NCI-H1105 treated with DMSO at 0.1 percent for 48 hours (cell line): ENCODE data around the gene MSH3.
A peak's percentile ranks its signal among the peaks of the same experiment; 100 is the strongest.
"Not testable (repeated sequence)": the region's sequence is repeated elsewhere in the genome, so short reads cannot be mapped to it uniquely, and the experiment has no call there.

ENCODE experiments used
- DNase-seq: peaks from one replicate; lab custom pipeline; 2025; lab: John Stamatoyannopoulos, UW

Gene MSH3

DNA sequence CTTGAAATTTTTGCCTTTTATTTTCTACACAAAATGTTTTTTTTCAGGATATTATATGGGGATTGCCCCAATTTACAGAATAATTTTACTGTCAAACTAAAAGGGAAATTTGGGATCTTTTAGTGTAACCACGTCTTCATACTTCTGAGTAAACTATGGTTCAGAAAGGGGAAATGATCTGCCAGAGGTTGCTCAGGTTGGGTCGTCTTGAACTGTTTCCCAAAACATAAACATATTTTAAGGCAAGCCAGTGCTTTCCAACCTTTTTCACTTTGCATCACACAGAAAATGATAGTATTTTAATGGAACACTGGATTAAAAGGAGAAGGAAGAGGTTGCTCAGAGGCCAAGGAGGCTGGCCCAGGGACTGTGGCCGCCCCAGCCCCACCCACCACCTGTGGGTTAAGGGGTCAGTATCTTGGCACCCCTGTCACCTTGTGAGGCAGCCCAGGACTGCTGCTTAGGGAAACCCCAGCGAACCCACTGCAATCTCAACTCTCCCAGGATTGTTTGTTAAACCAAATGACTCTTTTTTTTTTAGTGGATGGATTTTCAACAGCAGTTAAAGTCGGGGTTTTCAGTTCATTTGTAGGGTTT is 143.1 kb downstream of the MSH3 start:
- DNase-seq: no peak

DNA sequence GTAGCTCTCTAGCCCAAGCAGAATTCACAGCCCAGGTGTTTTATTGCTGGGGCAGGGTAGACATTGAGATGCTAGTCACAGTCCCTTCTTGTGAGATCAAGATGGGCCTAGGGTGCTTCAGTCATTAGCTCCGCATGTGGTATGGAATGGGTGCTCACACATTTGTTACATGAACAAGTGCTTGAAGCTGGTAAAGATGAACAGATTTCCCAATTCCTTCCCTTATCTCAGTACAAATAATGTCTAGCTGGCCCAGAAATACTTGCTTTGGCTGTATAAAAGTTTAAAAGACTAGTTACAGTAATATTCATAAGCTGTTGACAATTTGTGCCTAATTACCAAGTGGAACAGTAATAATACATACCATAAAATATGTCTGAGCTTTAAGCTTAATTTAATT is 143.7 kb downstream of the MSH3 start:
- no peak for DNase-seq

DNA sequence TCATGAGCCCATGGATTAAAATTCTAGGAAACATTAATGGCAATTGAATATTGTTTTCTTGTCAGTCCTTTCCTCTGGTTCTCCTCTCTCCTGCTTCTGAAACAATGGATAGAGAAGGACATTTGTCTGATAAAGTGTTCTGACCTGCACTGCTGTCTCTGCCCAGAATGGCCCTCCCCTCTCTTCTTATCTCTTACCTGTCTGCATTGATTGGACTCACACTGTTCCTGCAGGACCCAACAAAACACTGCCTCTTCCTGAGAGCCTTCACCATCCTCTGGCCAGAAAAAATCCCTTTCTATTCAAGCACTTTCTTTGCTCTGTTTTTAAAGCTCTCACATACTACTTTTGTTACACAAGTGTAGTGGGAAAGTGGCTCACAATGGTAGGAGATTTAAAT is 144.2 kb downstream of the MSH3 start:
- DNase-seq: no peak

DNA sequence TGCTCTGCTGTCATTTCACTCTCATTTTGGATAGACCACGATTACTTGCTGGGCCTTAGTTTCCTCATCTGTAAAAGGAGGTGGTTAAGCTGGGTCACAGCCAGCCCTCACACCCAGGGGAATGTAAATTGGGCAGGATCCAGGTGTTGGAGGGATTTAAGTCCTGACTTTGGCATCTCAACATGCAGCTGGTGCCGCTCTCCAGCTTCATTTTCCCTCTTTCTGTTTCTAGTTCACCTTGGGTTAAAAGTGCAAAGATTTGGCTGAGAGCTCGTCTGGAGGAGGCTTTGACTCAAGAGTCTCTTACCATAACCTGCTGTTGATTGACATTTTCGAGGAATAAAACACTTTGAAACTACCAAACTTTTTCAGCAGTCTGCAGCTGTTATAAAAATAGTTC is 144.6 kb downstream of the MSH3 start:
- DNase-seq: no peak

DNA sequence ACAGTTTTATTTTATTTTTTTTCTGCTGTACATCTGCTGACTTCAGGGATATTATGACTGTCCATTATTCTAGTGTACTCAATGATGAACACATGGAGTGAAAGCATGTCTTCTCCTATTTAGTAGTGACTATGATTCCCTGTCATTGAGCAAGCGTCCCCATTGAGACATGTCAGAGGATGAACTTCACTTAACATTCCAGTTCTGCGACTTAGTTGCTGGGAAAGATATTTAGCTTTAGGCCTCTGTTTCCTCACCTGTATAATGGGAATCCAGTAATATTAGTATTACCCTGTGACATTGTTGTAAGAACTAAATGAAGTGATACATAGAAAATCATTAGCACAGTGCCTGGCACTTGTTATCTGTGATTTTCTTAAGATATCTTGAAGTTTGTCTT is 145.1 kb downstream of the MSH3 start:
- DNase-seq: no peak

DNA sequence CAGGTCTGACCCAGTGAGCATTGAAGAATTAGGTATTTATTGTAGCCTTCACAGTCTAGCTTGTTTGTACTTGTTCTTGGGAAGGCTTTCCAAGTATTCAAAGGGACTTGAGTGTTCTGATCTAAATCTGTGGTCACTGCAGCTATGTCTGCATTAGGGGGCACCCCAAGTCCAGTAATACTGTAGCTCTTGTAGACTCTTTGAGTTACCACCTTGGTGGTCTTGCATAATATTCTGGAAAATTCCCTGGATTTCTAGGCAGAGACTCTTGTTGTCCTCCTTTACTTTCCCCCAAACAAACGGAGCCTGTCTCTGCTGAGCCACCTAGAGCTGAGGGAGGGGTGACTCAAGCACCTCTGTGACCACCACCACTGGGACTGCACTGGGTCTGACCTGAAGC is 149.9 kb downstream of the MSH3 start:
- no peak for DNase-seq

DNA sequence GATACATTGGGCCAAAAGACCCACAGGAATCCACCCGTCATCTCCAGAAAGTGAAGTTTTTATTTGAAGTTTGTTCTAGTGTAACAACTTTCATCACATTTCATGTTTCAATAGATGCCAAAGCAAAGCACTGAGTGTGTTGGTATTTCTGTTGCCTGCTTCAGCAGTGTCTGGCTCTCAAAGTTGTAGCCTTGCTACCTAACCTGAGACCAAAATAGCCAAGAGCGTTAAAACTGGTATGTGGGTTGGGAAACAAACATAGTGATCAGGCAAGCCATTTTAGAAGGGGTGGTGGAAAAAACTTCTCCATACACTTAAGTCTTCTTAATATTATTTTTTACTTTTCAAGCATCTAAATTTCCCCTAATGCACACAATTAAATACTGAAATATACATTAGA is 150.6 kb downstream of the MSH3 start:
- DNase-seq: no peak

DNA sequence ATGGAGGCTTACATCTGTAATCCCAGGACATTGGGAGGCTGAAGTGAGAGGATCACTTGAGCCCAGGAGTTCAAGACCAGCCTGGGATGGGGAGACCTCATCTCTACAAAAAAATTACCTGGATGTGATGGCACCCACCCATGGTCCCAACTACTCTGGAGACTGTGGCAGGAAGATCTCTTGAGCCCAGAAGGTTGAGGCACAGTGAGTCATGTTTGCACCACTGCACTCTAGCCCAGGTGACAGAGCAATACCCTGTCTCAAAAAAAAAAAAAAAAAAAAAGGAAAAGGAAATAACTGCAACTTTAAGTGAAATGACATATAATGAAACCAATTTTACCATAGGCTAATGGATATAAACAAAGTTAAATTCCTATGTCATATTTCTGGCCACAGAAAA is 152.5 kb downstream of the MSH3 start:
- no peak for DNase-seq

DNA sequence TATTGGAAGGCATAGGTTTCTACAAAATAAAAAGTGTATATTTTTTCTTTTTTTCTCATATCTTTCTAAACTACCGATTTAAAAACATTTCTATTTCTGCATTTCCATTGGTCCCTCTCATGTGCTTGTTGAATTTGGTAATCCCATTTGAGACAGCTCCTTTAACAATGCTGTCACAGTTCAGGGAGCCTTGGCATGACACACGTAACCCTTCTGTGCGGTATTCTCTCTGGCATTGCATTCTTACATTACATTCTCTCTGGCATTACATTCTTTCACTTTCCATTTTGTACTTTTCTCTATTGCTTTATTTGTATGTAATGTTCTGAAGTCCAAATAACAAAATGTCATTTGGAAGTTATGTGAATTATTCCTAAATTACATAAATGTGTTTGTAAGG is 155.0 kb downstream of the MSH3 start:
- no peak for DNase-seq

DNA sequence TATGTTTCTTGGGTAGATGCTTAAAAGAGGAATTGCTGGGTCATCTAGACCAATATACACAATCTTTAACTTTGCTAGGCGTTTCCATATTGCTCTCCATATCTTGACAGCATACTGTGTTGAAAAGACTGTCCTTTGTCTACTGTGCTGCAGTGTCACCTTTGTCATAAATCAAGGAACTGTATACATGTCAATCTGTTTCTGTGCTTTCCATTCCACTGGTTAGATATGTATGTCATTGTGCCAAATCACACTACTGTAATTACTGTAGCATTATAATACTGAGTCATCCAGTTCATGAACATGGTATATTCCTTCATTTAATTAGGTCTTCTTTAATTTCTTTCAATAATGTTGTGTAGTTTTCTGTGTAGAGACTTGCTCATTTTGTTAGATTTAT is 156.0 kb downstream of the MSH3 start:
- DNase-seq: no peak

DNA sequence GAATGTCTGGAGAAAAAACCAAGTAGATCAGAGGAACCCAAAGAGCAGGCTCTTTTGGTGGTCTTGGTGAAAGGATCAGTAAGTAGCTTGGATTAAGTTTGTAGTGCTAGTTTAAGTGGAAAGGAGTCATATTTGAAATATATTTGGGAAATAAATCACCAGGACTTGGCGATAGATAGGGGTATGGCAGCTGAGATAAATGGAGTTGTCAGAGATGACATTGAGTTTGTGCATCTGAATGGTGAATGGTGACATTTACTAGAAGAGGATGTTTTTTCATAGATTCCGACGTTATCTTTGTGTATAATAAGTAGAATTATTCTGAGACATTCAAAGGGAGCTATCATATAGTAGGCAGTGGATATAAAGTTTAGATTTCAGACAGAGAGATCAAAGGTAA is 162.1 kb downstream of the MSH3 start:
- no peak for DNase-seq

DNA sequence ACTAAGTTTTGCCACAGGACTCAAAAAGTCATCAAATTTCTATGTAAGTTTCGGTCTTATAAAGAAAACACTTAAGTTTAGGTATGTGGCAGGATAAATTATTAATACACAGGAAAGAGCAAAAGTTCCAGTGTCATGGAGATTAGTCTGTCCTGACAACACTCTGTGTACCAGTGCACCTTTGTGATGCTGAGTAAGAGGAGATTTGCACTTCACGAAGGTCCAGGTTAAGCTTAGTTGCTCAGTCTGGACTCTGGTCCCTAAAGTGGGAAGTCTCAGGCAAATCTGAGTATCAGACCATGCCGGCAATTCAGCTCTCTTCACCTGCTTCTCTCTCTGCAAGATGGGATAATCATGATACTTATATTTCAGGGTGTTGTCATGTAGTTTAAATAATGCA is 166.2 kb downstream of the MSH3 start:
- no peak for DNase-seq

DNA sequence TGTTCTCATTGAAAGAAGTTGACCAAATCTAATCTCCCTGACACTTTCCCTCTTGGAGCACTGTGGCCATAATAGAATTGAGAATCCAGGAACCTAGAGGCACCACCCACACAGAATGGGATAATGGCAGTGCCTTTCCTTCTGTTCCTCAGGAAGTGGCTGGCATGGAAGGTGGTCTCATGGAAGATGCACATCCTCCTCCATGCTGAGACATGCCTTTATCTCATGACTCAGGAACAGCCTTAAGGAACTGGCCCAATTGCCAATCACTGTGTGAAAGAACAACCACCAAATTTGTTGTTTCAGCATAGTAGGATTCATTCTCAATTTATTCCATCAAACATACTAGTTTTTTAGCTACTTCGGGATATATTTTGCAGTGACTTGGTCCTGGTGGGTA is 168.2 kb downstream of the MSH3 start:
- no peak for DNase-seq

DNA sequence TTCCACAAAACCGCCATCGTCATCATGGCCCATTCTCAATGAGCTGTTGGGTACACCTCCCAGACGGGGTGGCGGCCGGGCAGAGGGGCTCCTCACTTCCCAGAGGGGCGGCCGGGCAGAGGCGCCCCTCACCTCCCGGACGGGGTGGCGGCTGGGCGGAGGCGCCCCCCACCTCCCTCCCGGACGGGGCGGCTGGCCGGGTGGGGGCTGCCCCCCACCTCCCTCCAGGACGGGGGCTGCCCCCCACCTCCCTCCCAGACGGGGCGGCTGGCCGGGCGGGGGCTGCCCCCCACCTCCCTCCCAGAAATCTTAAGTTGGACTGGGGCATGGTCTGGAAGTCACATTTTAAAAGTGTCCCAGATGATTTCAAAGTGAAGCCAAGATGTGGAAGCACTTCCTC is 169.7 kb downstream of the MSH3 start:
- DNase-seq: not testable (repeated sequence)

DNA sequence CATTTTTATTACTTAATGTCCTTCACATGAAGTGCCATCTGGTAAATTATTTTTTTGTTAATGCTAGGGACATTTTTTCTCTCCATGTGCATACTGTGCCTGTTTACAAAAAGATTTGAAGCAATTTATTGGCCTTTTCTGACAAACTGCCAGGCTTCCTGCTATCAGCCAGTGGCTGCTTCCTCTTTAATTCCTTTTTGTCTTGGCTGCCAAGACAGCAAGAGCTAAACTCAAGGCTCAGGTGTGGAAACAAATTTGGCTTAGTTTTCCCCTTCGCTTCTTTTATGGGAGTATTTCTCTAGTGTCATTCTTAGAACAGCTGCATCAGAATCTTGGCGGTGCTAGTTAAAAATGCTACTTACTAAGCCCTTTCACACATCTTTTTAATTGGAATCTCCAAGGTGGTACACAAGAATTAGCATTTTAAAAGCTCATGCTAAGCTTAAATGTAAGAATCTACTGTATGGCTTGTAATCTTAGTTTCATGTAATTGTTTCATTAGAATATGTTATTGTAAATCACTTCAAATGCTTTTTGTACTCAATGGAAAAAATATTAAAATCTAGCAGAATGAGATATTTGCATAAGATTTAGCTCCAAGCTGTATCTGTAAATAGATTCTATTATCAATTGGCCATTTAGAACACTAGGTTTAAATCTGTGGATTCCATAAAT is 171.5 kb downstream of the MSH3 start:
- DNase-seq: peak; percentile 6

DNA sequence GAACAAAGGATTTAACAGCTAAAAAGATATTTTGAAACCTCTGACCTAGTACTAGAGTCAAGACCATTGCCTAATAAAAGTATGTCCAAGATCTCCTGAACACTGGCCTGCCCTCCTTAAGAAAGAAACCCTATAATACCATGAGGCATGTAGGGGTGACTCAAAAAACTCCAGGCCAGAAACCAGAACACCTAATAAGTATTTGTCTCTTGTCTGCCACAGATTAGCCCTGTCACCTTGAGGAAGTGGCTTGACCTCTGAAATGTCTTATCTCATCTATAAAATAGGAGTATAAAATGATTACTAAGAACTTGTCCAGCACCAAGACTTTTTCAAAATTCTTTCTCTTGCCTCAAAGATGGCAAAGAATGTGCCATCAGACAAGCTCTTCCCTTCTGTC is 180.3 kb downstream of the MSH3 start:
- no peak for DNase-seq

DNA sequence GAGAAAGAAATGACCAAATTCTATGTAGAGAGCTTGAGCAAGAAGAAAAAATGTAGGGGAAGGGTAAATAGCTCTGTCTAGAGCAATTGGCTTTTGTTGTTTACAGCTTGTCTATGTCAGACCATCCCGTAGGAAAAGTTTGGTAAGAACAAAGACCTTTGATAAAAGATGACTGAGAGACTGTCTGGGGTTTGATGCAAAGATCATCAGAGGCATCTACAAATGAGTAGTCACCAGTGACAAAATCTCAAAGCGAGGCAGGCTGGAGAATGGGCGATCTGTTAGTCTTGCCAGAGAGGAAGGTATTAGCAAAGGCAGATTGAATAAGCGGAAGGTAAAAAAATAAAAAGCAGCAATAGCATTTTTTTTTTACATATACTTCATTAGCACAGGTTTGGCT is 180.7 kb downstream of the MSH3 start:
- no peak for DNase-seq

DNA sequence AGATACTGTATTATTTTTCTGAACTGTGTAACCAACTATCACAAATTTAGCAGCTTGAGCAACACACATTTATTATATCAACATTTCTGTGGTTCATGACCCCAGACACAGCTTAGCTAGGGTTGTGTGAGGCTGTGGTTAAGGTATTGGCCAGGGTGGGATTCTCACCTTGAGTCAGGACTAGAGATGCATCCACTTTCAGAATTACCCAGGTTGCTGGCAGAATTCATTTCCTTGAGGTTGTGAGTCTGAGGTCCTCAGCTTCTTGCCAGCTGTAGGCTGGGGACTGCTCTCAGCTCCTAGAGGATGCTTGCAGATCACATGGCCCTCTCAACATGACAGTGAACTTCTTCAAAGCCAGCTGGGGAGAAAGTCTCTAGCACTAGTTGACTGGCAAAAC is 183.2 kb downstream of the MSH3 start:
- no peak for DNase-seq

DNA sequence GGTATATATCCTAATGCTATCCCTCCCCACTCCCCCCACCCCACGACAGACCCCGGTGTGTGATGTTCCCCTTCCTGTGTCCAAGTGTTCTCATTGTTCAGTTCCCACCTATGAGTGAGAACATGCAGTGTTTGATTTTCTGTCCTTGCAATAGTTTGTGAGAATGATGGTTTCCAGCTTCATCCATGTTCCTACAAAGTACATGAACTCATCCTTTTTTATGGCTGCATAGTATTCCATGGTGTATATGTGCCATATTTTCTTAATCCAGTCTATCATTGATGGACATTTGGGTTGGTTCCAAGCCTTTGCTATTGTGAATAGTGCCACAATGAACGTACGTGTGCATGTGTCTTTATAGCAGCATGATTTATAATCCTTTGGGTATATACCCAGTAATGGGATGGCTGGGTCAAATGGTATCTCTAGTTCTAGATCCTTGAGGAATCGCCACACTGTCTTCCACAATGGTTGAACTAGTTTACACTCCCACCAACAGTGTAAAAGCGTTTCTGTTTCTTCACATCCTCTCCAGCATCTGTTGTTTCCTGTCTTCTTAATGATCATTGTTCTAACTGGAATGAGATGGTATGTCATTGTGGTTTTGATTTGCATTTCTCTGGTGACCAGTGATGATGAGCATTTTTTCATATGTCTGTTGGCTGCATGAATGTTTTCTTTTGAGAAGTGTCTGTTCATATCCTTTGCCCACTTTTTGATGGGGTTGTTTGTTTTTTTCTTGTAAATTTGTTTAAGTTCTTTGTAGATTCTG is 186.8 kb downstream of the MSH3 start:
- not testable (repeated sequence) for DNase-seq

DNA sequence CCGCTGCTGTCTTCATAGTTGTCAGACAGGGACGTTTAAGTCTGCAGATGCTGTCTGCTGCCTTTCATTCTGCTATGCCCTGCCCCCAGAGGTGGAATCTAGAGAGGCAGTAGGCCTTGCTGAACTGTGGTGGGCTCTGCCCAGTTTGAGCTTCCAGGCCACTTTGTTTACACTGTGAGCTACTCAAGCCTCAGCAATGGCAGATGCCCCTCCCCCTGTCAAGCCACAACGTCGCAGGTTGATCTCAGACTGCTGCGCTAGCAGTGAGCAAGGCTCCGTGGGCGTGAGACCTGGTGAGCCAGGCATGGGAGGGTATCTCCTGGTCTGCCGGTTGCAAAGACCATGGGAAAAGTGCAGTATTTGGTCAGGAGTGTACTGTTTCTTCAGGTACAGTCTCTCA is 192.0 kb downstream of the MSH3 start:
- DNase-seq: not testable (repeated sequence)

DNA sequence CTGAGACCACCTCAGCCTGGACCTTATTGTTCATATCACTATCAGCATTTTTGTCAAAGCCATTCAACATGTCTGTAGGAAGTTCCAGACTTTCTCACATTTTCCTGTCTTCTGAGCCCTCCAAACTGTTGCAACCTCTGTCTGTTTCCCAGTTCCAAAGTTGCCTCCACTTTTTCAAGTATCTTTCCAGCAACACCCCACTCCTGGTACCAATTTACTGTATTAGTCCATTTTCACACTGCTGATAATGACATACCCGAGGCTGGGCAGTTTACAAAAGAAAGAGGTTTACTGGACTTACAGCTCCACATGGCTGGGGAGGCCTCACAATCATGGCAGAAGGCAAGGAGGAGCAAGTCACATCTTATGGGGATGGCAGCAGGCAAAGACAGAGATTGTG is 195.7 kb downstream of the MSH3 start:
- not testable (repeated sequence) for DNase-seq

DNA sequence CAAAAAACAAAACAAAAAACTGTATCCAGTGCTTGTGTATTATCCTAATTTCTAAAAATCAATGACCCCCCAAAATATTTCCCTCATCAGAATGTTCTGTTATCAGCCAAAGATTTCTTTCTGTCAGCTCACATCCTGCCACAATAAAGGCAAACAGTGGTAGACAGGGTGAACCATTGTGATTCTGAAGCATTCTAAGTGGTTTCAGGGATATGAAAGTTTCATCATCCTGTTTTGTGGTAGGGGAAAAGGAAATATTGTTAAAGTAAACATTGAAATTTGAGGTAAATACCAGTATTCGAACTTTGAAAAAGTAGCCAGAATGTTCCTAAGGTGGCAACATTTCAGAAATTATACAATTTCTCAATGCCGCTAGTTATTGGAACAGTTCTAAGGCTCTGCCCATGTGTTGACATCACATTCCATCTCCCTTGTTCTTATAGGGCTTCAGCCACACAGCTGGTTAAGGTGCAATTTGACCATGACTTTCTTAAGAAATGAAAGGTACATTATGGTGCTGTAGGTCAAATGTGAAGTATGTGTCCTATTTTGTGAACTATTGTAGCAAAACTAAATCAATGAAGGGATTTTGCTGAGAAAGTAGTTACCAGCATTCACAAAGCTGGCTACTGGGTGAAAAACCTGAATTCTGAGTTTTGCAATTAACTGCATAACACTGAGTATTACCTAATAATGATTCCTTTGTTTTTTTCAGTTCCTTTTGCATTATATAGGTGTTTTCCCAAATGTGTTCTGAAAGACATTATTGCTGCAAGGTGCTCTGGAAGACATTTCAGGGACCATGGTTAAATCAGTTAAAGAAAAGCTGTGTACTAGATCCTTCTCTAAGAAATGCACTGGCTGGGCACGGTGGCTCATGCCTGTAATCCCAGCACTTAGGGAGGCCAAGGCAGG is 198.1 kb downstream of the MSH3 start:
- DNase-seq: no peak
